Measurements from ENCODE around the gene GRAMD2A. TPM values are rescaled to one million over a fixed set of nuclear protein-coding genes. Genes with fewer than 3 reads are reported as not detected.

Gene GRAMD2A
- total and polyA plus RNA-seq, 2 donors (not counting 3 experiments of a cell fraction or from before 2014, with no cell fraction given) = 0.08 to 0.29 TPM

DNA sequence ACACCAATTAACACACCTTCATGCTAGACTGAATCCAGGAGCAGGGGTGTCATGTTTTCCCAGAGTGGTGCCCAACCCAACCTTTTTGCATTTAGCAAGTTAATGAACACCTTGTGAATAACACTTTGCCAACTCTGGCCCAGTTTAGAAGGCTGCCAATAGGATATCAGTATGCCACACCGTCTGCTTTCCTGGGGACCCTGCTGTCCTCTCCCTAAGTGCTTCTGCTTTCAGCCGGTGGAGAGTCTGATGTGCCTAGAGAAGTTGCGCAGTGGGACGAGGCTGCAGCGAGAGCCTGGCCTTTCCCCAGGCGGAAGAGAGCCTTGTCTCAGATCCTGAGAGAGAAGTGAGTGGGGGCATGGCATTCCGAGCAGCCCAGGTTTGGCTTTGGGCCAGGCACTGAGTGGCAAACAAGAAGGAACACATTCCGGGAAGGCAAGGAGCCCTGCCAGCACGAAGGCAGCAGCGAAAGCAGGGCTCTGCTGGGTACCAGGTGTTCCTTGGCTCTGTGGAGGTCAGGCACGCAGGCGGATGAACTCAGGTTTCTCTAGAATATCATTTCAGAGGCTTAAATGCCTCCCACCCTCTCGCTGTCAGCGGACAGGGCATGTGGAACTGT is 42.5 kb downstream of the GRAMD2A start:
- H3K4me1 ChIP-seq (ENCODE audit: control insufficient read depth, extremely low read depth, insufficient read depth, low read length) = peaks cover 20% of the 10 kb centered on the region
- no peak overlapping the region for H3K27ac ChIP-seq (ENCODE audit: insufficient read depth, low read depth, low read length)
- no peak for TF ChIP-seq EZH2 (IDR thresholded peaks at IDR 0.05; ENCODE audit: borderline replicate concordance, low read depth, low read length, severe bottlenecking)
- TF ChIP-seq, protein P1, sequence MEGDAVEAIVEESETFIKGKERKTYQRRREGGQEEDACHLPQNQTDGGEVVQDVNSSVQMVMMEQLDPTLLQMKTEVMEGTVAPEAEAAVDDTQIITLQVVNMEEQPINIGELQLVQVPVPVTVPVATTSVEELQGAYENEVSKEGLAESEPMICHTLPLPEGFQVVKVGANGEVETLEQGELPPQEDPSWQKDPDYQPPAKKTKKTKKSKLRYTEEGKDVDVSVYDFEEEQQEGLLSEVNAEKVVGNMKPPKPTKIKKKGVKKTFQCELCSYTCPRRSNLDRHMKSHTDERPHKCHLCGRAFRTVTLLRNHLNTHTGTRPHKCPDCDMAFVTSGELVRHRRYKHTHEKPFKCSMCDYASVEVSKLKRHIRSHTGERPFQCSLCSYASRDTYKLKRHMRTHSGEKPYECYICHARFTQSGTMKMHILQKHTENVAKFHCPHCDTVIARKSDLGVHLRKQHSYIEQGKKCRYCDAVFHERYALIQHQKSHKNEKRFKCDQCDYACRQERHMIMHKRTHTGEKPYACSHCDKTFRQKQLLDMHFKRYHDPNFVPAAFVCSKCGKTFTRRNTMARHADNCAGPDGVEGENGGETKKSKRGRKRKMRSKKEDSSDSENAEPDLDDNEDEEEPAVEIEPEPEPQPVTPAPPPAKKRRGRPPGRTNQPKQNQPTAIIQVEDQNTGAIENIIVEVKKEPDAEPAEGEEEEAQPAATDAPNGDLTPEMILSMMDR (IDR thresholded peaks at IDR 0.05; ENCODE audit: extremely low read depth in 1 of 2, insufficient read depth in 1 of 2, low read depth in 1 of 2, low read length in 2 of 2) = no peak
- TF ChIP-seq GATA2 (IDR thresholded peaks at IDR 0.05; ENCODE audit: insufficient read depth, insufficient read length, low read depth, low read length) = no peak
- no peak for TF ChIP-seq JUN (IDR thresholded peaks at IDR 0.05; ENCODE audit: borderline replicate concordance, insufficient read depth, insufficient read length, low read depth)
- TF ChIP-seq, protein P2, sequence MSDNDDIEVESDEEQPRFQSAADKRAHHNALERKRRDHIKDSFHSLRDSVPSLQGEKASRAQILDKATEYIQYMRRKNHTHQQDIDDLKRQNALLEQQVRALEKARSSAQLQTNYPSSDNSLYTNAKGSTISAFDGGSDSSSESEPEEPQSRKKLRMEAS (IDR thresholded peaks at IDR 0.05; ENCODE audit: insufficient read depth, insufficient read length) = no peak
- TF ChIP-seq POLR2AphosphoS5 (IDR thresholded peaks at IDR 0.05; ENCODE audit: insufficient read depth, low read depth, low read length) = no peak
- no peak for TF ChIP-seq MYC (IDR thresholded peaks at IDR 0.05; ENCODE audit: low read depth, low read length)
- intact Hi-C loops (cut with micrococcal nuclease) (loop anchor here (1.0 to 5.0 kb wide), 4 partner anchors 37 to 768 kb away; partner anchors contain the start of genes MYO9A and SENP8), dilution Hi-C loops (cut with MboI; ENCODE audit: extremely low pct_ligation_motif_present, low sequenced_read_pairs) (no loop called here)
- H3K9ac ChIP-seq (replicated peaks; ENCODE audit: extremely low read depth, insufficient read depth, low read length) = no peak overlapping the region
- H4K20me1 ChIP-seq (replicated peaks; ENCODE audit: control insufficient read depth, extremely low read depth, insufficient read depth, low read length) = no peaks in the 10 kb centered on the region
- no peaks in the 10 kb centered on the region for H3K36me3 ChIP-seq (ENCODE audit: control insufficient read depth in 2 of 2, extremely low read depth in 1 of 2, insufficient read depth in 2 of 2, low read length in 2 of 2)
- POLR2A ChIA-PET = no interaction called here
- CTCF ChIA-PET = interaction anchor here (0.8 to 4.2 kb wide), 11 partner anchors 10 to 410 kb away, joined by 3 to 131 read pairs (median 10); partner anchors contain the start of genes MYO9A and SENP8
- H3K27me3 ChIP-seq (ENCODE audit: control insufficient read depth in 2 of 2, insufficient read depth in 2 of 2, low read length in 2 of 2) = no peaks in the 10 kb centered on the region
- peak overlapping the region; percentile 73 for H2AFZ ChIP-seq (ENCODE audit: low read depth, low read length)
- H3K4me2 ChIP-seq (ENCODE audit: insufficient read depth, low read length) = peak overlapping the region; percentile 73
- FAIRE-seq (no peak), DNase-seq (ENCODE audit: low read depth, low spot score) (peak; percentile 62)
- BruUV-seq (replicated peaks) = no TSS peak
- H3K9me3 ChIP-seq (replicated peaks; ENCODE audit: control insufficient read depth, insufficient read depth, low read length) = no peaks in the 10 kb centered on the region
- H3K4me3 ChIP-seq (replicated peaks in 1 of 3; ENCODE audit: insufficient read depth in 1 of 3, low read depth in 1 of 3, low read length in 3 of 3) = peak overlapping the region in 2 of 3 experiments; percentile 36 to 54
- no peaks in the 10 kb centered on the region for H3K79me2 ChIP-seq (ENCODE audit: control insufficient read depth, insufficient read depth, low read length)
- H3K9me1 ChIP-seq (replicated peaks; ENCODE audit: control insufficient read depth, extremely low read depth, insufficient read depth, low read length) = no peaks in the 10 kb centered on the region

Data from endothelial cell of umbilical vein (primary cell).